ENCODE data around the gene CEP131. TPM values are rescaled to one million over a fixed set of nuclear protein-coding genes. Genes with fewer than 3 reads are reported as not detected.

CEP131 gene
- 13.0 TPM for total RNA-seq

GRCh38 chr17:81222906-81223761 lies at the start of gene CEP131:
CEP131 (minus strand) TSS chr17:81222965; CDS start chr17:81220056, 2,909 bp downstream.
- FAIRE-seq (no peak), DNase-seq (ENCODE audit: low spot score in 2 of 2) (peak; percentile 99 to 100)

GRCh38 chr17:81271226-81271625 lies 48.5 kb upstream of the CEP131 start:
- FAIRE-seq = no peak
- DNase-seq (ENCODE audit: low spot score in 2 of 2) = no peak

DNA sequence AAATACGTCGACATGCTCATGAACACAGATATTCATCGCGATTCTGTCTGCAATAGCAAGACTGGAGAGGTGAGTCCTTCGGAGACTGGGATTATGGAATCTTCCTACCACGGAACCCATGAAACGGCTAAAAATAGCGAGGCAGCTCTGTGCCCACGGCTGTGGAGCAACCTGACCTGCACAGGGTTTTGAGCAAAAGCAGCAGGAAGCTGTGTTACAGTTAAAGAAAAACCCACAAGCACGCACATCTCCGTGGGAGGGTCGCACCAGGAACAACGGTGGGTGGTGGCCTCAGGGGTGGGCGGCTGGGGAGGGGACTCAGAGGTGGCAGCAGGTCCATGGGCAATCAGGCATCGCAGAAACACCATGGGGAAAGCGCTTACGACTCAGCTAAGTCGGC lies 47.5 kb upstream of the CEP131 start:
- DNase-seq (ENCODE audit: low spot score in 2 of 2) = no peak
- no peak for FAIRE-seq

DNA sequence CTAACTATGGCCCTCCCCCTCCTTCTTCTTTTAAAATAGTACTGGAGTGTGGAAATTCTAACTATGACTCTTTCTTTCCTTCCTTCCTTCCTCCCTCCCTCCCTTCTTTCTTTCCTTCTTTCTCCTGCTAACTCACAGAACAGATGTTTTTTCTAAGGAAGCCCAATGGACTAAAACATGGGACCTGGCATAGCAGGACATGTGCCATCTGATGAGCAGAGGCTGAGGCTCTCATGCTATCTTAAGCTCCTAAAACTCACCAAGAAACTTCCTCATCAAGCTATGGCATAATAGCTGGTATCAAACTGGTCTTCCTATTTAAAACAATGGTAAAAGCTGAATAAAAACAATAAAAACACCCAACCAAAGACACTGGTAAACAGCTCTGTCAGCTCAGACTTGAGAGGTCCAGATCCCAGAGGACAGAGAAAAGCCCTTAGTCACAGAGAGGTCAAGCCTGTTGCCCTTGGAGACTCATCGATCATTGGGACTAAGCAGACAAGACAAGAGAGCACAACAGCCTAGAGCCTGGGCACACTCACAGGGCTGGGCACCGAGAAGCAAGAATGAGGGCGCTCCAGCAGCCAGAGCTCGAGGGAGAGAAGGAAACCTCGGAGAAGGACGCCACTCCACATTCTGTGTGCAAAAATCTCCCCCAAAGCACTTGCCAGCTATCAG lies 44.8 kb upstream of the CEP131 start:
- FAIRE-seq (no peak), DNase-seq (ENCODE audit: low spot score in 2 of 2) (no peak)

GRCh38 chr17:81265576-81265975 lies 42.8 kb upstream of the CEP131 start:
- FAIRE-seq = no peak
- no peak for DNase-seq (ENCODE audit: low spot score in 2 of 2)

DNA sequence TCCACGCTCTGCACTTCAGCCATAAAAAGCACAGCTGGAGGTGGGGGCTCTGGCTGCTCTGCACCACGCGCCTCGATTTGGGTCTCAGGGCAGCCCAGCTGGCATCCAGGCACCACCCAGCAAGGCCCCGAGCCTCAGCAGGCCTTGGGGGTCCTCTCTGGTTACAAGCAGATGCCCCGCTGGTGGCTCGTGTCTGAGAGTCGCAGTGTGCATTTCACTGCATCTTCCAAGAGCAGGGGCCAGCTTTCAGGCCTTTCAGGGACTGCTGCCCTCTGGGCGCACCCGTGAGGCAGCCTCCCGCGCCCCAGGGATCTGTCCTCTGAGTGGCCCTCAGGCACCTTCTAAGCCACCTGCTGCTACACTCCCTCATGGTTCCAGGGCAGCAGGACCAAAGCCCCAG lies 41.9 kb upstream of the CEP131 start:
- DNase-seq (ENCODE audit: low spot score in 2 of 2) = no peak
- FAIRE-seq = no peak

- FAIRE-seq = no peak
- DNase-seq (ENCODE audit: low spot score in 2 of 2) = no peak
Measured at GRCh38 chr17:81263371-81264181, 40.8 kb upstream of the CEP131 start.

- no peak for DNase-seq (ENCODE audit: low spot score in 2 of 2)
- FAIRE-seq = no peak
Measured at GRCh38 chr17:81261582-81262336, 39.0 kb upstream of the CEP131 start.

DNA sequence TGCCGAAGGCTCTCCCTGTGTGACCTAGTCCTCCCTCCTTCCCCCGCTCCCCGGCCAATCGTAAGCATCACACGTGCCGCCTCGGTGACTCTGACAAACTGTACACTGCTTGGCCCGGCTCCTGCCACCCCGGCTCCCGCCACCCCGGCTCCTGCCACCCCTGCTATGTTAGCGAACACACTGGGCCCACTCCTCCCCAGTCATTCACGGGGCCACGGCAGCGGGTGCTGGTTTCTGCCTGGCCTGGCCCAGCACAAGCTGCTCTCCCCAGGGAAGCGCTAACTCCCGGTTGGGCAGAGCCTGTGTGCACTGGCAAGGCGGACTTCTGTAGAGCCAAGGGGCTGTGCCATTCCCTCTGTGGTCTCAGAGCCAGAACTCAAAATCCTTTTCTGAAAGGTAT lies 38.3 kb upstream of the CEP131 start:
- FAIRE-seq = no peak

GRCh38 chr17:81260641-81261040 lies 37.9 kb upstream of the CEP131 start:
- no peak for DNase-seq (ENCODE audit: low spot score in 2 of 2)
- FAIRE-seq = no peak

More for the DNA sequence above, 38.3 kb upstream of the CEP131 start:
- no peak for DNase-seq (ENCODE audit: low spot score in 2 of 2)

GRCh38 chr17:81260171-81260570 lies 37.4 kb upstream of the CEP131 start:
- no peak for DNase-seq (ENCODE audit: low spot score in 2 of 2)
- FAIRE-seq = no peak

DNA sequence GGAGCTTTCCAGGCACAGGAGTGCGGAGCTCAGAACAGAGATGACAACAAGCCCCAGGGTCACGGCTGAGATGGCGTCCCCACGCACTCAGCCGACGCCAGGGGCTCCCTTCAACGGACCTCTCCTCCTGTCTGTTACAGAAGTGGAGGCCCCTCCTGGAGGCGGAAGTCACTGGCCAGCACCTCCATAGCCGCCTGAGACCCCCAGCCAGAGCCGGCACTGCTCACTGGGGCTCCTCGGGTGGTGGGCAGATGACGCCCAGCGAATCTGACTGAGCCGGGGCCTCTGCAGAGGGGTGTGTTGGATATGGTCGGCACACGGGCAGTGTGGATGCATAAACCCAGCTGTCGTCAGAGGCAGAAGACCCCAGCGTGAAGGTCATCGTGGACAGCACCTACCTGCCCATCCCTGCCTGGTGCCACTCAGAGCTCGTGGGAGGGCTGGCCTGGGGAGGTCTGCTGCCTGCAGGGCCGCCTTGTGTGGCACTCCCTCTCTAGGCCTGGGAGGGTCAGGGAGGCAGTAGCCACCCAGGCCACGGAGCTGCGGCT lies 36.4 kb upstream of the CEP131 start:
- FAIRE-seq (no peak), DNase-seq (ENCODE audit: low spot score in 2 of 2) (no peak)

DNA sequence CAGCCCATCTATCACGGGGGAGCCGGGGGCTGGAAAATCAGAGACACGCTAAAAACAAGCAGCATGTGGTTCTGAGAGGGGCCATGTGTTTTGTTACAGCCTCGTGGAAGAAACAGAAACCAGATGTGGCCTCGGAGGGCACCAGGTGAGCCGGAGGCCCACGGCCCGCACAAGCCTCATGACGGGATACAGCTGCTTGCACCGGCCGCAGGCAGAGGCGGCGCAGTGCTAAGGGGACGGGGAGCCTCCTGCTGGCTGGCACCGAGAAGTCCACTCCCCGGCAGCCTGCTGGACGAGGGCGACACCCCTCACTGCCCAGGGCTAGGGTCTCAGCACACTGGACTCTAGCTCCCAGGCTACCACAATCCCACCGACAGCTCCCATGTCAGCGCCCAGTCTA lies 35.5 kb upstream of the CEP131 start:
- DNase-seq (ENCODE audit: low spot score in 2 of 2) = no peak
- no peak for FAIRE-seq

DNA sequence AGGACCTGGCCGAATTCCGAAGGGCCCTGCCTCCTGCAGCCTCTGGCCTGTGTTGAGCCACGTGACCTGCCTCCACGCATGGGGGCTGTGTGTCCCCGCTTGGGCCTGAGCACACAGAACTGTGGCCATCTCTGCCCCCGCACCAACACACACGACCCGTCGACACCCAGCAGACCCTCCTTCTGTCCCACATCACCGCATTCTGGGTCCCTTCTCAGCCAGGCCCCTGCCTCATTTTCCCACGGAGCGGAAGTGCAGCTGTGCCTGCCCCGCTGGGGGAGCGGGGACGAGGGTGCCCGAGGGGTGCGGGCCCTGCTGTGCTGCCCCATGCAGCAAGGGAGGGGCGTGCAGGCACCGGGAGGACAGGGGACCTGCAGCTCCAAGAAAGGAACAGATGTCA lies 34.8 kb upstream of the CEP131 start:
- no peak for DNase-seq (ENCODE audit: low spot score in 2 of 2)
- FAIRE-seq = no peak

GRCh38 chr17:81256616-81257015 lies 33.9 kb upstream of the CEP131 start:
- DNase-seq (ENCODE audit: low spot score in 2 of 2) (no peak), FAIRE-seq (no peak)

DNA sequence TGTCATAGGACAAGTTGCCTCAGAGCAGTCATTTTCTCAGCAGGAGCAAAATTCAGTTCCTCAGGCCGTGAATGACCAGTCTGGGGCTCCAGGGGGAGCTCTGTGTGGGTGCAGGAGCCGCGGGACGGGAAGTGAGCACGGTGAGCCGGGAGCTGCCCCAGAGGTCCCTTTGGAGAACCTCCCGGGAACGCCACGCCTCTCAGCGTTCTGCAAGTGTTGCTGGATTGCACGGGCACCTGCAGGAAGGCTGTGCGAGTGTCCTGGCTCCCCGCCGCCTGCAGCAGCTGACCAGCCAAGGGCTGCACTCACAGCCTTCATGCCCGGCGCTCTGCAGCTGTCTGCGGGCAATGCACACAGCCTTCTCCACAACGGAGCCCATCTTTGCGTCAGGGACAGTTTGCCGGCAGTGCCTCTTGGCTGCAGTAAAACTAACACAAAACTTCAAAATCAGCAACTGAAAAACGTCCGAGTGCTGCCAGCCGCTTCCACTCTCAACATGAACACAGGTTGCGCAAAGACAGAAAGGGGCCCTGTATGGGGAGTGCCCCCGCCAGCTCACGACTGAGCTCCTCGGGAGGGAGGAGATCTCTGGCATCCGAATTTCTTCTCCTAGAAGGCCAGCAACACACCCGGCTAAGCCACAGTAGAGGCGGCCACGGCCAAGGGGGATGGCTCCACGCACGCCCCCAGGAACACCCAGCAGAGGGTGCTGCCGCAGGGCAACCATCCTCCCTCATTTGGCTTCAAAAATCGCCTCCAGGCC lies 32.4 kb upstream of the CEP131 start:
- FAIRE-seq (no peak), DNase-seq (ENCODE audit: low spot score in 2 of 2) (peak; percentile 59 to 65)

DNA sequence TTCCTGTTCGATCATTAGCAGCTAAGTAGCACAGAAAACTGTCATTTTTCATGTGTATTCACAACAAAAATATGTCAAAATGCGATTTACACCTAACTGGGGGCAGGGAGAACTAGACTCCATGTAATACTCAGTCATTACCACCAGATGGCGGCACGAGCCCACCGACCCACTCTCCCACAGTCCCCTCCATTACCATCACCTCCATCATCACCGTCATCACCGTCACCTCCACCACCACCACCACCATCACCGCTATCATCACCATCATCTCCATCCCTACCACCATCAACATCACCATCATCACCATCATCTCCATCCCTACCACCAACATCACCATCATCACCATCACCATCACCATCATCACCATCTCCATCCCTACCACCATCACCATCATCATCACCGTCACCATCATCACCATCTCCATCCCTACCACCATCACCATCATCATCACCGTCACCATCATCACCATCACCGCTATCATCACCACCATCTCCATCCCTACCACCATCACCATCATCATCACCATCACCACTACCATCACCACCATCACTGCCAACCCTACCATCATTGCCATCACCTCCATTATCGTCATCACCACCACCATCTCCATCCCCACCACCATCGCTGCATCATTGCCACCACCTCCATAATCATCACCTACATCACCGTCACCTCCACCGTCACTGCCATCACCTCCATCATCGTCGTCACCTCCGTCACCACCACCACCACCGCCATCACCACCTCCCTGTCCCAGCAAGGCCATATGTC lies 30.8 kb upstream of the CEP131 start:
- FAIRE-seq (no peak), DNase-seq (ENCODE audit: low spot score in 2 of 2) (peak; percentile 74 to 77)

- DNase-seq (ENCODE audit: low spot score in 2 of 2) = no peak
- no peak for FAIRE-seq
Measured at GRCh38 chr17:81252987-81253329, 30.2 kb upstream of the CEP131 start.

Data from frontal cortex (tissue), 4 donors.